ENCODE results near the gene NFAT5. TPM values are rescaled to one million over a fixed set of nuclear protein-coding genes. Genes with fewer than 3 reads are reported as not detected.
A peak's percentile ranks its signal among the peaks of the same experiment; 100 is the strongest.

Gene NFAT5
- total RNA-seq, 1 experiment from 2014 or later = 38.2 TPM

GRCh38 chr16:69611103-69611640 lies 45.4 kb downstream of the NFAT5 start:
- Histone ChIP-seq H3K4me2 (no peak overlapping the region), H3K36me3 (ENCODE audit: low read depth) (peaks cover 29% of the 10 kb centered on the region), H3K27me3 (ENCODE audit: insufficient read depth, low read depth) (no peaks in the 10 kb centered on the region), H3K79me2 (ENCODE audit: low read depth) (peaks cover 99% of the 10 kb centered on the region), H3K9me2 (ENCODE audit: insufficient read depth) (no peaks in the 10 kb centered on the region), H4K20me1 (ENCODE audit: insufficient read depth) (peaks cover 92% of the 10 kb centered on the region), H3K27ac (peak overlapping the region; percentile 82), H2AFZ (no peak overlapping the region), H3F3A (ENCODE audit: insufficient read depth, low read depth) (peaks cover 63% of the 10 kb centered on the region), H3K9me3 (ENCODE audit: insufficient read depth, low read depth) (no peaks in the 10 kb centered on the region), H3K4me3 (no peak overlapping the region), H3K4me1 (replicated peaks; ENCODE audit: insufficient read depth) (peaks cover 45% of the 10 kb centered on the region)
- BruUV-seq (replicated peaks) = no TSS peak
- no peak for TF ChIP-seq CTCF (conservative IDR thresholded peaks at IDR 0.05)
- TF ChIP-seq EZH2 (IDR thresholded peaks at IDR 0.05; ENCODE audit: low read depth) = no peak
- intact Hi-C loops (cut with micrococcal nuclease; ENCODE audit: unreplicated experiment) = no loop called here
- POLR2A ChIA-PET (ENCODE audit: unreplicated experiment) = no interaction called here
- DNase-seq = no peak
- CTCF ChIA-PET = no interaction called here

- Histone ChIP-seq H3K4me2 (peak overlapping the region; percentile 55), H3K9me3 (ENCODE audit: insufficient read depth, low read depth) (no peaks in the 10 kb centered on the region), H3K27ac (peak overlapping the region; percentile 82), H3K9me2 (ENCODE audit: insufficient read depth) (no peaks in the 10 kb centered on the region), H3K36me3 (ENCODE audit: low read depth) (peaks cover 8% of the 10 kb centered on the region; the same call in 1 of the 2 replicates), H4K20me1 (ENCODE audit: insufficient read depth) (peaks cover 91% of the 10 kb centered on the region), H3K4me1 (replicated peaks; ENCODE audit: insufficient read depth) (peaks cover 45% of the 10 kb centered on the region), H3K4me3 (no peak overlapping the region), H3K27me3 (ENCODE audit: insufficient read depth, low read depth) (no peaks in the 10 kb centered on the region), H3K79me2 (ENCODE audit: low read depth) (peaks cover 99% of the 10 kb centered on the region), H2AFZ (no peak overlapping the region), H3F3A (ENCODE audit: insufficient read depth, low read depth) (peaks cover 63% of the 10 kb centered on the region)
- ChIA-PET CTCF (no interaction called here), POLR2A (ENCODE audit: unreplicated experiment) (no interaction called here)
- DNase-seq = peak; percentile 13 to 82
- no TSS peak for BruUV-seq (replicated peaks)
- TF ChIP-seq EZH2 (IDR thresholded peaks at IDR 0.05; ENCODE audit: low read depth) = no peak
- no peak for TF ChIP-seq CTCF (conservative IDR thresholded peaks at IDR 0.05)
- intact Hi-C loops (cut with micrococcal nuclease; ENCODE audit: unreplicated experiment) = no loop called here
These were observed 47.8 kb downstream of the NFAT5 start for GRCh38 chr16:69613378-69614154.

GRCh38 chr16:69615528-69615927 lies 49.8 kb downstream of the NFAT5 start:
- no peak overlapping the region for H2AFZ ChIP-seq
- H3K4me2 ChIP-seq = no peak overlapping the region
- intact Hi-C loops (cut with micrococcal nuclease; ENCODE audit: unreplicated experiment) = no loop called here
- H3K27me3 ChIP-seq (ENCODE audit: insufficient read depth, low read depth) = no peaks in the 10 kb centered on the region
- DNase-seq = no peak
- peaks cover 87% of the 10 kb centered on the region for H4K20me1 ChIP-seq (ENCODE audit: insufficient read depth)
- no TSS peak for BruUV-seq (replicated peaks)
- H3K36me3 ChIP-seq (ENCODE audit: low read depth) = peaks cover 2% of the 10 kb centered on the region; the same call in 1 of the 2 replicates
- peaks cover 99% of the 10 kb centered on the region for H3K79me2 ChIP-seq (ENCODE audit: low read depth)
- H3K9me3 ChIP-seq (ENCODE audit: insufficient read depth, low read depth) = no peaks in the 10 kb centered on the region
- H3K27ac ChIP-seq = no peak overlapping the region
- CTCF ChIA-PET = no interaction called here
- peaks cover 61% of the 10 kb centered on the region for H3F3A ChIP-seq (ENCODE audit: insufficient read depth, low read depth)
- no peak overlapping the region for H3K4me3 ChIP-seq
- no peak for TF ChIP-seq CTCF (conservative IDR thresholded peaks at IDR 0.05)
- peaks cover 37% of the 10 kb centered on the region for H3K4me1 ChIP-seq (replicated peaks; ENCODE audit: insufficient read depth)
- POLR2A ChIA-PET (ENCODE audit: unreplicated experiment) = no interaction called here
- H3K9me2 ChIP-seq (ENCODE audit: insufficient read depth) = no peaks in the 10 kb centered on the region

All from PC-9 (cell line).